ENCODE results near the gene AP3M1.
A peak's percentile ranks its signal among the peaks of the same experiment; 100 is the strongest.
"Not testable (repeated sequence)": the region's sequence is repeated elsewhere in the genome, so short reads cannot be mapped to it uniquely, and the experiment has no call there.

AP3M1 gene

GRCh38 chr10:74163319-74164068 lies 12.9 kb upstream of the AP3M1 start:
- no peak for DNase-seq (ENCODE audit: low read depth)

GRCh38 chr10:74160013-74160412 lies 9.4 kb upstream of the AP3M1 start:
- DNase-seq (ENCODE audit: low read depth) = no peak

GRCh38 chr10:74156919-74157289 lies 6.3 kb upstream of the AP3M1 start:
- DNase-seq (ENCODE audit: low read depth) = no peak

- no peak for DNase-seq (ENCODE audit: low read depth)
Measured at GRCh38 chr10:74153676-74154075, 3.0 kb upstream of the AP3M1 start.

- DNase-seq (ENCODE audit: low read depth) = no peak
Measured at GRCh38 chr10:74153123-74153522, 2.5 kb upstream of the AP3M1 start.

GRCh38 chr10:74151879-74152722 lies 1.5 kb upstream of the AP3M1 start:
- DNase-seq (ENCODE audit: low read depth) = no peak

GRCh38 chr10:74150990-74151878 lies 606 bp upstream of the AP3M1 start, which contains the start of gene ADK:
Gene ADK (plus strand): TSS chr10:74151221. CDS start chr10:74151279, 58 bp downstream.
- peak; percentile 100 for DNase-seq (ENCODE audit: low read depth)

- DNase-seq (ENCODE audit: low read depth) = not testable (repeated sequence)
Measured at GRCh38 chr10:74146980-74147379, 3.6 kb downstream of the AP3M1 start.

- no peak for DNase-seq (ENCODE audit: low read depth)
Measured at GRCh38 chr10:74145133-74145532, 5.5 kb downstream of the AP3M1 start.

- no peak for DNase-seq (ENCODE audit: low read depth)
Measured at GRCh38 chr10:74140553-74140952, 10.1 kb downstream of the AP3M1 start.

- no peak for DNase-seq (ENCODE audit: low read depth)
Measured at GRCh38 chr10:74139981-74140380, 10.6 kb downstream of the AP3M1 start.

GRCh38 chr10:74138596-74138995 lies 12.0 kb downstream of the AP3M1 start:
- not testable (repeated sequence) for DNase-seq (ENCODE audit: low read depth)

GRCh38 chr10:74137992-74138391 lies 12.6 kb downstream of the AP3M1 start:
- no peak for DNase-seq (ENCODE audit: low read depth)

- DNase-seq (ENCODE audit: low read depth) = no peak
Measured at GRCh38 chr10:74135452-74135851, 15.2 kb downstream of the AP3M1 start.

- no peak for DNase-seq (ENCODE audit: low read depth)
Measured at GRCh38 chr10:74133923-74134820, 16.5 kb downstream of the AP3M1 start.

GRCh38 chr10:74123081-74123480 lies 27.5 kb downstream of the AP3M1 start:
- DNase-seq (ENCODE audit: low read depth) = no peak

- no peak for DNase-seq (ENCODE audit: low read depth)
Measured at GRCh38 chr10:74122060-74122459, 28.6 kb downstream of the AP3M1 start.

- no peak for DNase-seq (ENCODE audit: low read depth)
Measured at GRCh38 chr10:74121368-74121767, 29.3 kb downstream of the AP3M1 start.

GRCh38 chr10:74120911-74121310 lies 29.7 kb downstream of the AP3M1 start:
- DNase-seq (ENCODE audit: low read depth) = no peak

GRCh38 chr10:74118804-74119203 lies 31.8 kb downstream of the AP3M1 start:
- DNase-seq (ENCODE audit: low read depth) = no peak

GRCh38 chr10:74117738-74118137 lies 32.9 kb downstream of the AP3M1 start:
- no peak for DNase-seq (ENCODE audit: low read depth)

Measured in stimulated activated CD4-positive, alpha-beta T cell treated with anti-CD3 and anti-CD28 coated beads, Interleukin-2, amount 100 ng/mL, for 4 hours (primary cell).